Panc1 (cell line): ENCODE results near the gene COL13A1.

Experiments used
- POLR2AphosphoS5 ChIP-seq: IDR thresholded peaks from 2 replicates; pipeline ENCODE4 v1.6.1; 2012; ENCODE audit warnings: mild to moderate bottlenecking, low read depth, low read length, moderate library complexity
- SIN3A ChIP-seq: IDR thresholded peaks from 2 replicates; pipeline ENCODE4 v1.6.1; 2012; ENCODE audit warnings: low read depth, mild to moderate bottlenecking, low read length, moderate library complexity, borderline replicate concordance; ENCODE audit not compliant: insufficient read depth
- TCF7L2 ChIP-seq: IDR thresholded peaks from 2 replicates; pipeline ENCODE4 v1.6.1; 2011; ENCODE audit warnings: mild to moderate bottlenecking, low read depth, low read length, inconsistent platforms
- TF ChIP-seq, protein P1 (sequence below): fragments of 450-650 bp; IDR thresholded peaks from 2 replicates; pipeline ENCODE4 v1.5.1; 2017; ENCODE audit warnings: mild to moderate bottlenecking
- TF ChIP-seq, protein P2 (sequence below), 2 experiments: IDR thresholded peaks; 2 replicates each; pipeline ENCODE4 v1.6.1; 2011 to 2012; ENCODE audit warnings: low read depth in 2 of 2, control low read depth in 1 of 2, low read length in 1 of 2, mild to moderate bottlenecking in 1 of 2, moderate library complexity in 1 of 2; ENCODE audit not compliant: insufficient read depth in 1 of 2

DNA sequence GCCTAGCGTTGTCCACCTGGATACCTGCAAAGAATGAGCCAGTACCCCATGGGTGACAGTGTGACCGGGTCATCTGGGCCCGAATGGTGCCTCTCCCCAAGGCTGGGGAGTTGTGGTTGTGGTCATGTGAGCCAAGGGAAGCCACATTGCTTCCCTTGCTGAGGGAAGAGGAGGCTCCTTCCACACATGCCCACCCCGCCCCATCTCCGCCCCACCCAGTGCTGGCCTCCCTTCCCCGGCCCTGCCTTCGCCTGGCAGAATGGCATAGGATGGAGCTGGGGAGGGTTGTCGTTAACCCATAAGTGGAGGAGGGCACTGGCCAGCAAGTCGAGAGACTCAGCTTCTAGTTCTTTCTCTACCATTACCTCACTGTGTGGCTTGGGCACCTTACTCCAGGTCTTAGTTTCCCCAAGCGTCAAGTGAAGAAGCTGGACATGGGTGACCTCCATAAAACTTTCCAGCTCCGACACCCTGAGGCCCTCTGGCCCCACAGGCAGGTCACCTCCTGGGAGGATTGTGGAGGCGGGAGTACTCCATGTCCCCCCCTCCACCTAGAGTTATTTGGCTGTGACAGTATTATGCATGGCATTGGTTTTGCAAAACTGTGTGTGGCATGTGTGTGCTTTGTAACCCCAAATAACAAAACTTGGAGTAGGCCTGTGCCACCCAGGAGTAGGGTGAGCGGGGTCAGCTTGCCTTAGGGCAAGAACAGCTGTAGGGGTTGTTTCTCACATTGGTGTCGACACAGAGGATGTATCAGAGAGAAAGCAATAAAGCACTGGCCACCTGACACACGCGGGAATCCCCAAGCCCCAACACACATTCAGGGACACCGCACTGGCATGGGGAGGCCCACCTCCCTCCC lies 160.4 kb downstream of the COL13A1 start:
- TF ChIP-seq, protein P1, sequence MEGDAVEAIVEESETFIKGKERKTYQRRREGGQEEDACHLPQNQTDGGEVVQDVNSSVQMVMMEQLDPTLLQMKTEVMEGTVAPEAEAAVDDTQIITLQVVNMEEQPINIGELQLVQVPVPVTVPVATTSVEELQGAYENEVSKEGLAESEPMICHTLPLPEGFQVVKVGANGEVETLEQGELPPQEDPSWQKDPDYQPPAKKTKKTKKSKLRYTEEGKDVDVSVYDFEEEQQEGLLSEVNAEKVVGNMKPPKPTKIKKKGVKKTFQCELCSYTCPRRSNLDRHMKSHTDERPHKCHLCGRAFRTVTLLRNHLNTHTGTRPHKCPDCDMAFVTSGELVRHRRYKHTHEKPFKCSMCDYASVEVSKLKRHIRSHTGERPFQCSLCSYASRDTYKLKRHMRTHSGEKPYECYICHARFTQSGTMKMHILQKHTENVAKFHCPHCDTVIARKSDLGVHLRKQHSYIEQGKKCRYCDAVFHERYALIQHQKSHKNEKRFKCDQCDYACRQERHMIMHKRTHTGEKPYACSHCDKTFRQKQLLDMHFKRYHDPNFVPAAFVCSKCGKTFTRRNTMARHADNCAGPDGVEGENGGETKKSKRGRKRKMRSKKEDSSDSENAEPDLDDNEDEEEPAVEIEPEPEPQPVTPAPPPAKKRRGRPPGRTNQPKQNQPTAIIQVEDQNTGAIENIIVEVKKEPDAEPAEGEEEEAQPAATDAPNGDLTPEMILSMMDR: no peak
- TF ChIP-seq POLR2AphosphoS5 (no peak), TCF7L2 (no peak), SIN3A (no peak)
- TF ChIP-seq, protein P2, sequence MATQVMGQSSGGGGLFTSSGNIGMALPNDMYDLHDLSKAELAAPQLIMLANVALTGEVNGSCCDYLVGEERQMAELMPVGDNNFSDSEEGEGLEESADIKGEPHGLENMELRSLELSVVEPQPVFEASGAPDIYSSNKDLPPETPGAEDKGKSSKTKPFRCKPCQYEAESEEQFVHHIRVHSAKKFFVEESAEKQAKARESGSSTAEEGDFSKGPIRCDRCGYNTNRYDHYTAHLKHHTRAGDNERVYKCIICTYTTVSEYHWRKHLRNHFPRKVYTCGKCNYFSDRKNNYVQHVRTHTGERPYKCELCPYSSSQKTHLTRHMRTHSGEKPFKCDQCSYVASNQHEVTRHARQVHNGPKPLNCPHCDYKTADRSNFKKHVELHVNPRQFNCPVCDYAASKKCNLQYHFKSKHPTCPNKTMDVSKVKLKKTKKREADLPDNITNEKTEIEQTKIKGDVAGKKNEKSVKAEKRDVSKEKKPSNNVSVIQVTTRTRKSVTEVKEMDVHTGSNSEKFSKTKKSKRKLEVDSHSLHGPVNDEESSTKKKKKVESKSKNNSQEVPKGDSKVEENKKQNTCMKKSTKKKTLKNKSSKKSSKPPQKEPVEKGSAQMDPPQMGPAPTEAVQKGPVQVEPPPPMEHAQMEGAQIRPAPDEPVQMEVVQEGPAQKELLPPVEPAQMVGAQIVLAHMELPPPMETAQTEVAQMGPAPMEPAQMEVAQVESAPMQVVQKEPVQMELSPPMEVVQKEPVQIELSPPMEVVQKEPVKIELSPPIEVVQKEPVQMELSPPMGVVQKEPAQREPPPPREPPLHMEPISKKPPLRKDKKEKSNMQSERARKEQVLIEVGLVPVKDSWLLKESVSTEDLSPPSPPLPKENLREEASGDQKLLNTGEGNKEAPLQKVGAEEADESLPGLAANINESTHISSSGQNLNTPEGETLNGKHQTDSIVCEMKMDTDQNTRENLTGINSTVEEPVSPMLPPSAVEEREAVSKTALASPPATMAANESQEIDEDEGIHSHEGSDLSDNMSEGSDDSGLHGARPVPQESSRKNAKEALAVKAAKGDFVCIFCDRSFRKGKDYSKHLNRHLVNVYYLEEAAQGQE (IDR thresholded peaks at IDR 0.05; ENCODE audit: insufficient read depth in 1 of 2, low read depth in 2 of 2, low read length in 1 of 2): no peak
